Activated gamma-delta T cell treated with anti-CD3 and anti-CD28 coated beads, Interleukin-2, amount 50 U/mL, for 16 hours (primary cell): Measurements from ENCODE around the gene NKD1.

Experiments
- DNase-seq: peaks from one replicate; pipeline ENCODE4 v3.0.0-alpha.2; 2020; ENCODE audit warnings: low read depth

The NKD1 gene

DNA sequence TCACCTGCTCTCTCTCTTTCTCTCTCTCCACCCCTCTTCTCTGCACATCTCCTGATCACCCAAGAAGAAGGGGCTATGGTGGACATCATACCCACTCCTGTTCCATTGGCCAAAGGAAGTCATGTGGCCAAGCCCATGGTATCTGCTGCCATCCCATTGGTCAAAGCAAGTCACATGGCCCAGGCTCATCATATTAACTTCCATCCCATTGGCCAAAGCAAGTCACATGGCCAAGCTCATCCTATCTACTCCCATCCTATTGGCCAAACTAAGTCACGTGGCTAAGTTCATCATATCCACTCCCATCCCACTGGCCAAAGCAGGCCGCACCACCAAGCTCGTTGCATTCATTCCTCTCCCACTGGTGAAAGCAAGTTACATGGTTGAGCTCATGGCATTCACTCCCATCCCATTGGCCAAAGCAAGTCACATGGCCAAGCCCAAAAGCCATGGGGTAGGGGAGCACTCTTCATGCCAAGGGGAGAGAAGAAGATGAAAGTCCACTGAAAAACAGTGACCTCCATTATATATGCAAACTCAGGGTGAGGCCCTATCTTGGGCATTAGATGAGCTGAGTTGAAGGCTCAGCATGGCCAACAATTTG is 103.7 kb downstream of the NKD1 start:
- DNase-seq = no peak

DNA sequence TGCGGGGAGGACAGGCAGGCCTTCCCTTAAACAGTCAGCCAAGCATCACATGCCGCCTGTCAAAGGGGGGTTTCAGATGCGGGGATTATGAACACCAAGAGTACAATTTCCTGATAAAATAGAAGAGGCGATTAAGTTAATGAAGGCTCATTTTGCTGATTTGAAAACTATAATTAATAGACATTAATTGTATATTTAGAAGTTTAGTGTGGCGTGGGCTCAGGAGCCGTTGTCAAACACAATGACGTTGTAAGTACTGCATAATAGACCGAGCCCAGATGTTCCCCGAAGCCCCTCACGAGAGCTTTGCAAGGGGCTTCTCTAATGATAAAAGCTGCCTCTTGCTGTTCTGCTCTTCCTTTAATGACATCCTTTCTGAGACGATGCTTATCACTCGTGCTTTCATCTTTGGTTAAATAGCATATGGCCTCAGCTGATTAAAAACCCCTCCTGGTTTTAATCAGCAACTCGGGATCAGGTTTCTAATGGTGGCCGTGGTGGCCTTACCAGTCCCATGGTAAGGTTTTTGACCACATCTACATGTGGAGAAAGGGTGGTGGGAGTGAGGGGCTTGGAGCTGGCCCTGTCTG is 104.7 kb downstream of the NKD1 start:
- no peak for DNase-seq

DNA sequence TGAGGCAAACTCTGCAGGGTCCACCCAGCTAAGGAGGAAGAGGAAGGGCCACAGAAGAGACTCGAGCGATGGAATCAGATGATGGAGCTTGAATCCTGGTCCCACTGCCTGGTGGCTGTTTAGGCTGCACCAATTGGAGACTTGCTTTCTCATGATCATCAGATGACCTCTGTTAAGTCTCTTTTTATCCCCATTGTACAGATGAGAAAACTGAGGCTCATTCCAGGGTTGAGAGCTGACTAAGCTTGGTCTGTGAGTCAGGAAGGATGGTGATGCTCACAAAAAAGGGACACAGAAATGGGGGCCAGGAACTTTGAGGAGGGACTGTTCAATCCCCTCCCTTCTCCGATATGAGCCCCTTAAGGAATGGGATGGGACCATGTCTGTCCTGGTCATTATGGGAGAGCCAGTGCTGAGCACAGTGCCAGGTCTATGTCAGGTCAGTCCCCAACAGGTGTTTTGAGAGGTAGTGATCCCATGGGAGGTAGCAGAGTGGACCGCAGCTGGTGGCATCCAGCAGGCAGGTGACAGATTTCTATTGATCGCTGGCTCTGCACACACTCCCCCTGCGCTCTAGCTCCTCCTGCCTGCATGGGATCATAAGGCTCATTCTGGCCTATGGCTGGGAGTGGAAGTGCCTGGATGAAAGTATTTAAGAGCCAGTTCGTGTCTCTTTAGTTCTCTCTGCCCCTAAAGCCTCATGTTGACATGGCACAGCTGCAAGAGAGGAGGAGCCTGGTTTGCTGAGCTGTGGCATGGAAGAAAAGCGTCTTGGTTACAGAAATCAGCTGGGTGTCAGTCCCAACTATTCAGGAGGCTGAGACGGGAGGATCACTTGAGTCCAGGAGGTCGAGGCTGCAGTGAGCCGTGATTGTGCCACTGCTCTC is 105.7 kb downstream of the NKD1 start:
- no peak for DNase-seq

DNA sequence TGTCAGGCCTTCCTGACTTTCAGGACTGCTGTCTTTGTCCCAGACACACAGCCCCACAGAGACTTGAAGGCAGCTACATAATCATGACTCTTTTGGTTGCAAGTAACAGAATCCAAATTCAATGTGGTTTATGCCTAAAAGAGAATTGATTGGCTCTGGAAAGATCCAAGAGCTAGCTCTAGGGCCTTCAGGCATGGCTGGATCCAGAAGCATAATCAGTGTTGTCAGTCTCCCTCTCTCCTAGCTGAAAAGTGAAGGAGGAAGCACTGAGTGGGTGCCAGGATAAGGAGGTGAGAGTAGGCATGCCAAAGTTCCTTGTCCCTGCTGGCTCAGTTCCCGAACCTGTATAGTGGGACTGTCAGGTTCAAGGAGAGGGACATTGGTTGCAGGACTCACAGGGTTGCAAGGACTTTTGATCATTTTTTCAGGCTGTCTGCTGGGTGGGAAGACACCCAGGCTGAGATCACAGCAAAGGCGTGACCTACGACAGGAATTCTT is 107.4 kb downstream of the NKD1 start:
- no peak for DNase-seq

DNA sequence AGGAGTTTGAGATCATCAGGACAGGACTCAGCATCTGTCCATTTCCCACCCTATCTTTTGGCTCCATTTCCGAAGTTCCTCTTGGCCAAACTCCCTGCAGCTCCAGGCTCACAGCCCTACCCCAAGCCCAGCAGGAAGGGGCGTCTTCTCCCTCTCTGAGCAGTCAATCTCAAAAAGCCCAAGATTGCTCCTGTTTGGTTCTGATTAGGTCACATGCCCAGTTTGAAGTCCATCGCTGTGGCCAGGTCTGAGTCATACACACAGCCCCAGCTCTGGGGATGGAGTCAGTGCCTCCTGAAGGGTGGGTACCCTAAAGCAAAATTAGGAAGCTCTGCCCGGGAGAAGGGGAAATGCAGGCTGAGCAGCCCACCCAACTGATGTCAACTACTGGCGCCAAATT is 109.0 kb downstream of the NKD1 start:
- DNase-seq = no peak

DNA sequence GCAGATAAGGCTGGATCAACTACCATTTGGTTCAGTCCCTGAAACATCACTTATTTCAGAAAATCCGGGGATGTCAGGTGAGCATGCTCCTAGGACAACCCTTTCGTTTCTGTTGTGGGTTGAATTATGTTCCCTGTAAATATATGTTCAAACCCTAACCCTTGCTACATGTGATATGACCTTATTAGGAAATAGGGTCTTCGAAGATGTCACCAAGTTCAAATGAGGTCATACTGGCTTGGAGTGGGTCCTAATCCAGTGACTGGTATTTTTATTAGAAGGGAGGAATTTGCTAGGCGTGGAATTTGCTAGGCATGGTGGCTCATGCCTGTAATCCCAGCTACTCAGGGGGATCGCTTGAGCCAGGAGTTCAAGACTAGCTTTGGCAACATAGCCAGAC is 111.6 kb downstream of the NKD1 start:
- DNase-seq = no peak

DNA sequence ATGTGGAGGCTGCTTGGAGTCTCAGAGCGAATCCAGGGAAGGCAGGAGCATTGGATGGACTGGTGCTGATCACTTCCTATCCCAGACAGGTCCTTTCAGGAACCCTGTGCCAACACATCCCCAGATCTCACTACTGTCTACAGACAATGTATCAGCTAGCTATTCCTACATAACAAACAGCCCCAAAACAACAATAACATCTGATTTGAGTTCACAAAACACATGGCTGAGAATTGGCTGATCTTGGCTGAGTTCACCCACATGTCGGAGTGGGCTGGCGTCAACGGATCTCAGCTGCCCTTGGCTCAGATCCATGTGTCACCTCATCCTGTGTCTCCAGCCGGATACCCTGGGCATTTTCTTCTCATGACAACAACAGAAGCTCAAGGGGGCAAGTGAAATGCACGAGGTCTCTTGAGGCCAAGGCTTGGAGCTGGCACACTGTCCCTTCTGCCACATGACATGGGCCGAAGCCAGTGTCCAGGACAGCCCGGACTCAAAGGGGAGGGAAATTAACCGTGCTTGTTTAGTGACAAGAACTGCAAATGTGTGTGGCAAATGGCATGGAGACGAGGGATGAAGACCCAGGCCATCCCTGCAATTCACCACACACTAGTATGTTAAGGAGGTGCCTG is 114.2 kb downstream of the NKD1 start:
- DNase-seq = no peak

DNA sequence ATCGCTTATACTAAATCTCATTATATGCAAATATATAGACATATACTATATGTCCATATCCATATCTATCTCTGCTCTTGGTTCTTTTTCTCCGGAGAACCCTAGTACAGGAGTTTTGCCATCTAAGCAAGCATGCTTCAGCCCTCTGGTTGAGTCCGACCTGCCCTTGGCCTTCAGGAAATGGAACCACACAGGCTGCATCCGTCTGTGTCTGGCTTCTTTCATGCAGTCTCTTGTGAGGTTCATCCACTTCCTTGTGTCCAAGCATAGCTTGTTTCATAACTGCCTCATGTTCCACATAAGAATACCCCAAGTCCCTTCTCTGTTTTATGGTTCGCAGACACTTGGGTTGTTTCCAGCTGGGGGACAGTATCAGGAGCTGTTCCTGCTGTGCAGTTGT is 116.1 kb downstream of the NKD1 start:
- DNase-seq = no peak

DNA sequence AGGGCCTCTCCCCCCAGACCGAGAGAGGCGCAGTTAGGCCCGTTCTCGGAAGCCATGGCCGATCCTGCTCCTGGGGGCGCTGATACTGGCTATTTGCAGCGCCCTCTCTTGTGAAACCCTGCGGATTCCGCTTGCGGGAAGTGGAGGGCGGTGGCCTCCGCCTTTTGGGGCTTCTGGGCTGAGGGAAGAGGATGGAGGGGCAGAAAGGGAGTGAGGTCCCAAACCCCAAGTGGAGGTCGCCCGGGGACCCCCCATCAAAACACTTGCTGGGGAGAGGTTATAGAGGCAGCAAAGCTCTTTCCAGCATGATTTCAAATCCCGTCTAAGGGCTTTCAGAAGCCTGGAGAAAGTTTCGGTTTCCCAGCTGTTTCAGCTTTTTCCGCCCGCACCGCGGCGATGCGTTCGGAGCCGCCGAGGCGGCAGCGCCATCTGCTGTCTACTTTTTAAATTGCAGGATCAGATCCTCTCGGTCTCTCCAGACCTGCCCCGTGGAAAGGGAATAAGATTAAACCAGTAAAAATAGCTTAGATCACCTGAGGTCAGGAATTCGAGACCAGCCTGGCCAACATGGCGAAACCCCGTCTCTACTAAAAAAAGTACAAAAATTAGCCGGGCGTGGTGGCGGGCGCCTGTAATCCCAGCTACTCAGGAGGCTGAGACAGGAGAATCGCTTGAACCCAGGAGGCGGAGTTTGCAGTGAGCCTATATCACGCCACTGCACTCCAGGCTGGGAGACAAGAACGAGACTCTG is 117.1 kb downstream of the NKD1 start:
- peak; percentile 73 for DNase-seq

DNA sequence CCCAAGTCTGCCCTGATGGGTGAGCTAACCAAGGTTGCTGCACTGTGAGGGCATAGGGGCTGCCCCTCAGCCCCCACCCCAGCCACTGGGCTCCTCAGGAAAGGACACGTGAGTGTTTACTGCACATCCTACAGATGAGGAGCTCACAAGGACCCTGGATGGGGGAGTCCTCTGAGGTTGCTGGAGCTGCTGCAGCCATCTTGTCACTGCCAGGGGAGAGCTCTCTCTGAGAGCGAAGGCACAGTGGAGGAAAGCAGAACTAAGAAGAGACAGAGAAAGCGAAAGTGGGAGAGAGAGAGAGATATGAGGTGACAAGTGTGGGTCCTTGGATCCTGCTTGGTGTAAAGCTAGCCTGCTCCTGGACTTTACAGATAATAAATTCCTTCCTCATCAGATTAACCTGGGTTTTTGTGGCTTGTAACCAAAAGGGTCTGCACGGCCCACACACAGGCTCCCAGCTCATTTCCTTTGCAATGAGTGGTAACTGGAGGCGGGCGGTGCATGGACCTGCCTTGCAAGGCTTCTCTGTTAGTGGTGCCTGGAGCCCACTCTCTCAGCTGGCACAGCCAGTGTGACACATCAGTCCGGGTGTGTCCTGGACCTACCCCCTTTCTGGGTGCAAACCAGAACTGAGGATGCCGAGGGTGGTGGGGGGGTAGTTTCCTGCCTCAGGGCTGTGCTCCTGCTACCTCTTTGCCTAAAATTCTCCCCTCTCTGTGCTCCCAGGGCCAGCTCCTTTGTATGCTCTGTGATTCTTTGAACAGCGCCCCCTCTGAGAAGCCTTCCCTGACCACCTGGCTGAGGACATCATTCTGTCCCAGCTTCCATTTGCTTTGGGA is 118.7 kb downstream of the NKD1 start:
- peak; percentile 29 for DNase-seq

DNA sequence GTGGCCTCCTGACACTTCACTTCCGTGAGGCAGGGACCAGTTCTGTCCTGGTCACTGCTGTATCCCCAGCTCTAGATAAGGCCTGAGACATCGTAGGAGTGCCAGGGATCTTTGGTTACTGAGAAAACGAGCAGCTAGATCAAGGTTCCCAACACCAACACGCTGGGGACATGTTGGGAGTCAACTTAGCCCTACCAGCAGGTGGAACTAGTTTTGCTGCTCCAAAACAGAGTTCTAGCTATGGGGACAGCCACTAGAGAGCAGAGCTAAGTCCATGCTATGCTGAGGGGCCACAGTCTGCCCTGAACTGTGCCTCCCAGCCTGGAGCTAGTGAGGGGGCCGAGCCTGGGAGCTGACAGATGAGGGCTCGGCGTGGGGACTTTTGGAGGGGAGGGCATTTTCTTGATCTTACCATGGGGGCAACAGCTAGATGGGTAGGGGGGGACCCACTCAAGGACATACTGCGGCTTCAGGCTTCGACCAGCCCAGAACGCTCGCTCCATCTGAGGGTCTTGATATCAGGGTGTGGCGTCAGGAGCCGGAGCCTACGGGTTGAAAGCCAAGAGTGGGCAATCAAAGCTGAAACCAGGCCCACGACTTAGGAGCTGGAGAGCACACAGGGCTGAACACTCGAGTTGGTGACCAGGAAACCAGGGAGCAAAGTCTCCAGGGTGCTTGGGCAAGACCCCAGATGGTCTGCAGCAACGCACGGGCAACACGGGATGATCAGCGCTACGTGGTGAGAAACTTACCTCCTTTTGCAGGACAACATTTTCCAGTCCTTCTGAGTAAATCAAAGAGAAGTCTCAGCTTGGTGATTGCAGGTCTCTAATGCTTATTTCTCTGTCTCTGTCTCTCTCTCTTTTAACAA is 119.5 kb downstream of the NKD1 start:
- DNase-seq = no peak

DNA sequence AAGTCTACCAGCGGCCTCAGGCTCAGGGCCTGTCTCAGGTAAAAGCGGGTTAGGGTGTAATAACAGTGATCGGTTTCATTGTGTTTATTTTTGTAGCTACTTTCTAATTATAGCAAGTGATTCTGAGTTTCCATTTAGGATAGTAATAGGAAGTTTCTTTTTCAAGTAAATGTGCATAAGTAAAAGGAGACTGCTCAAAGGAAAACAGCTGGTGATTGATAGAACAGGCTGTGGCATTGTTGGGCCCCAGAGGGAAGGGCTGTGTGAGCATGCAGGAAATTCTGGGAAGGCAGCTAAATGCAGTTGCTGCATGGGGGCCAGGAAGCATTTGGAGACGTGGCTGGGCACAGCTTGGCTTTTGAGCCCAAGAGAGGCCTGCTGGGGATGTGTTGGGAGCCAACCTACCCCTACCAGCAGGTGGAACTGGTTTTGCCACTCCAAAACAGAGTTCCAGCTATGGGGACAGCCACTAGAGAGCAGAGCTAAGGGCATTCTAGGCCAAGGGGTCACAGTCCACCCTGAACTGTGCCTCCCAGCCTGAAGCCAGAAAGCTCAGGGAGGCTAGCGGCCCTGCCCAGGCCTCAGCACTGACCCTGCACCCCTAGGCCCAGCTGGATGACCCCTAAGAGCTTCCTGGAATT is 120.3 kb downstream of the NKD1 start:
- no peak for DNase-seq

DNA sequence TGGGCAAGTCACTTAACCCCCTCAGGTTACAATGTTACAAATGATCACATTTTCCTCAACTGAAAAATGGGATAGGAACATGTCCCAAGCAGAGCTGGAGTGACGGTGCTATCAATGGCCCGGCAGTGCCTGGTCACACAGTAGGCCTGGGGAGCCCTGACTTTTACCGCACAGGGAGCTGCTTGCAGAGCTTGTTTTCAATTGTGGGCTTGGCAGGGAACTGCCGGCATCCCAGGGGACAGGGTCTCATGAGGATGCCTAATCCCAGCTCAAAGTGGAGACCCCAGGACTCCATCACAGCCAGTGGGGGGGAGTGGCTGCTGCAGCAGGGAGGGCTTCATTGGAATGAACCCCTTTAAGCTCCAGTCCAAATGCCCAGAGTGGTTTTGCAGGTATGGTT is 121.5 kb downstream of the NKD1 start:
- DNase-seq = no peak

DNA sequence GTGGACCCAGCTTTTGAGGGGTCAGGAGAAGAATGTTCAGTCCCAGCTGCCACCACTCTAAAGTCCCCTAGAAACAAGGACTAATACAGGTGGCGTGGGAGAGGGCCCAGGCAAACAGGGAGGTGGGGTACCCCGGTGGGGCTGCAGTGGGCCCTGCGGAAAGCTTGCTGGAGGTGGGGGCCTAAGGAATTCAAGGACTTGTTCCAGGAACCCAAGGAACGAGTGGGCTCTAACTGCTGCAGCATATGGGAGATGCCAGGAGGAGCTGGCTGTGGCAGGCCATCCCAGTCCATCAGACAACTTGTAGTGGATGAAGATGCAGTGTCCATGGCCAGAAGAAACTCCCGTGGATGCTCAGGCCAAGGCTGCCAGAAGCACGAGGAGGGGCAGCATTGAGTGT is 122.3 kb downstream of the NKD1 start:
- DNase-seq = no peak

DNA sequence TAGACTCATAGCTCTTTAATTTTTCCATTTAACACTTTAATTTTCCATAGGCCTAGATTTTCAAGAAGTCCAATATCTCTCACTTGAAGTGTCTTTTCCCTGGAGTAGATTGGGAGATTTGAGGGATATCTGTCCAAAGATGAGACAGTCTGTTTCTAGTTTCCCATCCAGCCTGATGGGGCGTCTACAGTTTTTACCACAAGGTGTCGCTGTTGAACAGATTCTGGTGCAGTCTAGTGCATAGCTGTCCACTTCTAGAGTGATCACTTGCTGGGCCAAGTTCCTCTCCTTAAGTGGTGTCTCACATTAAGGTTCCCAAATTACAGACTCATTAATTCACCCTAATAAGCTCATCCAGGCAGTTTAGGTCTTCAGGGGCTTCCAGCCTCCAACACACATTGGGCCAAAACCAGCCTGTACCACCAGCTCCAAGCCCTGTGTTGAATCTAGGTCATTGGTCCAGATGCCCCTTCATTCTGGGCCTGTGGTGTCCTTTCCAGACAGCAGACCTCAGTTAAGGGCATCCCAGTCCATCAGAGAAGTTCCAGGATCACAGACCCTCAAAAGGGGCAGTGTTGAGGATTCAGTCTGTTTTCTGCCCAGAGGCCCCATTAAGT is 123.6 kb downstream of the NKD1 start:
- DNase-seq = no peak

DNA sequence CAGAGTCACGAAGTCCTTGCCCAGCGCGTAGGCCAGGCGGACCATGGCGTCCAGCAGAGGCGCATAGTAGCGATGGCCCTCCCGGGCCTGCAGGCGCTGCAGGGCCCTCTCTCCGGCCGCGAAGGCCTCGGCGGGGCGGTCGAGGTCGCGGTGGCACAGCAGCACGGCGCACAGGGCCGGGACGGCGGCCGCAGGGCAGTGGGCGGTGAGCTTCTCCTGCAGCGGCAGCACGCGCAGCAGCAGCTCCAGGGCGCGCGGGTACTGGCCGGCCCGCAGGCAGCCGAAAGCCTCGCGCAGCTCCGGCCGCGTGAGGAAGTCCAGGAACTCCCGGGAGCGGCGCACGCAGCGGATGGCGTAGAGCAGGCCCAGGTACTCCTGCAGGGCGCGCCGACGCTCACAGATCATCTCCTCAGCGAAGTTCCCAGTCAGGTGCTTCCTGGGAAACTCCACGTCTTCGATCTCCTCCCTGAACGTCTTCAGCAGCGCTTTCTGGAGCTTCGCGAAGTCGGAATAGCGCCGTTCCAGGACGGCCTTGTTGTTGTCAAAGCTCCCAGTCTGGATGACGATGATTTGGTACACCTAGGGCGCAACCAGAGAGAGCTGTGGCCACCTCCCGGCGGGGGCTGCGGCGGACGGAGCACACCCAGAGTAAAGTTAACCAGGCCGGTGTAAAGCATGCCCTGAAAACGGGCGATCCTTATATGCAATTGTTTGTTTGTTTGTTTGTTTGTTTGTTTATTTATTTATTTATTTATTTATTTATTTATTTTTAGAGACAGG is 125.5 kb downstream of the NKD1 start:
- DNase-seq = no peak

DNA sequence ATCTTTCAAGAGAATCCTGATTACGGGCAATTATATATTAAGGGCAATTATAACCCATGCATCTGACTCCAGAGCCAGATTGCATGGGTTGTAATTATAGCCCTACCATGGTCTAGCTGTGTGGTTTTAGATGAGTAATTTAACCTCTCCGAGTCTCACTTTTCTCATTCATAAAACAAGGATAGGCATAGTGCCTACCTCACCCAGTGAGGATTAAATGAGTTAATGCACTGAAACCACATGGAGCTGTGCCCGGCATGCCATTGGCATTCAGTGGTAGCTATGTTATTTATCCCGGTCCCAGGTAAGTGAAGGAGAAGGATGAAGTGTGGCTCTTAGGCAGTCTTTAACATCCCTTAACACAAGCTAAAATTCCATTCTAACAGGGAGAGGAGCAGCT is 126.6 kb downstream of the NKD1 start:
- no peak for DNase-seq
